Activated CD4-positive, alpha-beta T cell treated with anti-CD3 and anti-CD28 coated beads, Interleukin-2, amount 50 U/mL, for 4 hours (primary cell): ENCODE results near the gene CD109.
"Not testable (repeated sequence)": the region's sequence is repeated elsewhere in the genome, so short reads cannot be mapped to it uniquely, and the experiment has no call there.

Experiments
- DNase-seq, 2 experiments: peaks; one replicate each; pipeline ENCODE4 v3.0.0-alpha.2; 2020

The CD109 gene

DNA sequence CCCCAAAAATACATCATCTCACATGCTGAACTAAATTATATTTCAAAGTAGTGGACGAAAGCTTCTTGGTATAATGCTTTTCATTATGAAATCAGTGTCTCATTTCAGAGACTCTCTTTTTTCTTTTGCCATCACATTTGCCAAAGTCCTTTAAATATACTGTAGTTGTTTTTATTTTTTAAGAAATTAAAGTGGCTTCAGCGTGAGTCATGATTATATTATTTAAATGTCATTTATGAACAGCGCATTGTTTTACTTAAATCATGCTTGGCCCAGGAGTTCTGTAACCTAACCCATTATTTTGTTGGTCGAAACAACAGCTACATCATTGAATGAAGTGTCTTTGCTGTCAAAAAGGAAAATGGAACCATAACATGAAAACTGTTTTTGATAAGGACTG lies 100.9 kb downstream of the CD109 start:
- DNase-seq: no peak

DNA sequence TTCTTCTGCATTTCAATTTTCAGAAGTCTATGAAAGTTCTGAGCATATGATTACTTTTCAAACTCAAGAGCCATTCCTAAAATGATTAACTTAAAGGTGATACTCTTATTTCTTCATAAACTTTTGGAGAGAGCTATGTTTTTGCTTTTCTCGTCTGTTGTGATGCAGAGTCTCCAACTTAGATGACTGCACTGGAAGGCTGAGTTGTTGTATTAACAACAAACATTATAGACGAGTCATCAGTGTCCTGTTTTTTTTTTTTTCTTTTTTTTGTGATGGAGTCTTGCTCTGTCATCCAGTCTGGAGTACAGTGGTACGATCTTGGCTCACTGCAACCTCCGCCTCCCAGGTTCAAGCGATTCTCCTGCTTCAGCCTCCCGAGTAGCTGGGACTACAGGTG lies 101.9 kb downstream of the CD109 start:
- no peak for DNase-seq

DNA sequence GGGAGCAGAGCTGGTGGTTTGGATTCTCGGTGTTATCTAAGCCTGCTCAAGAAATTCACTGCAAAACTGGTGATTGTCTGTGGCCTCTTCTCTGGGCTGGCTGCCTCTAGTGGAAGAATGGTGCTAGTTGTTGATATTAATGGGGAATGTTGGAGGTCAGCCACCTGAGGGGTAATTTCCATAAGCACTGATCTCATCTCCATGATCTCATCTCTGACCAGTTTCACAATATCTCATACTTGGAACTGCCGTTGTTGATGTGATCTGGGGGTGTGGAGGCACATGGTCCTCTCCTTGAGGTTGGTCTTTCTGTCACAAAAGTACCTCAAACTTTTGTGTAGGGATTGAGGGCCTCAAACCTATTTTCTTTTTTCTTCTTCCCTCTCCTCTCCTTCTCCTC lies 102.6 kb downstream of the CD109 start:
- no peak for DNase-seq

DNA sequence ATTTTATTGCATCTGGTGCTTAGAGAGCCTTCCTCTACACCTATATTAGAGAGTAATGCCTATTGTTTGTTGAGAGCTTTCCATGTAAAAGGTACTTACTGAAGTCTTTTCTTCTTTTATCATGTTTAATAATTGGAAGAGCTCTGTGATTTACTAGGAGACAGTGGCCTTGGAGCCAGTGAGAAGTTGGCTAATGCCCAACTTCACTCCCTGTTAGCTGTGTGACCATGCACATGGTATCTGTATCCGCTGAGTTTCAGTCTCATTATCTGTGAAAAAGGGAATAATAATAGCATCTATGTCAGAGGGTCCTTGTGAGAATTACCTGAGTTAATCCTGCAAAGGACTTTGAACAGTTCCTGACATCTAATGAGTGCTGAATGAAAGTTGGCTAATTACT lies 105.0 kb downstream of the CD109 start:
- no peak for DNase-seq

DNA sequence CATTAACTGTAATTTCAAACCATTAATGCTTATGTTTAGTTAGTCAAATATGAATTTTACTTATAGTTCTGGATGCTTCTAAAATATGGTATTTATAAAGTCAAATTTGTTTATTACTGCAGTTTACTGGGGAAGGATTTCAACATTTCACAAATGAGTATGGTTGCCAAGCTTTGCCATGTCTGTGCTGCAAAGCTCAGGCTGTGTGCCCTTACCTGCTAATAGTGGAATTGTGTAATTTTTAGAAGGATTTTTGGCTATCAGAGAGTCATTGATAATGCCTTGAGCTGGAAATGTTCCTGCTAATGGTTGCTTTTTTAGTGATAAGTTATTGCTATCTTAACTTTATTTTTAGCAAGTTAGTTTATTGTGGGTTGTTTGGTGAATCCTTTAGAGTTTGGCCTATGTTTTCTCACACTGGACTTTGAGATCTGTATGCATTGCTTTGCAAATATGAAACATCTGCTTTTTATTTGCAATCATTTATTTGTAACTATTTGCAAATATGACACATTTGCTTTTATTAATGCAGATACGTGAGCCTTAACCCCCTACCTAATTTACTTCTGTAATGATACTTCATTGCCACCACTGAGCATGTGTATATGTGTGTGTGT lies 105.8 kb downstream of the CD109 start:
- no peak for DNase-seq

DNA sequence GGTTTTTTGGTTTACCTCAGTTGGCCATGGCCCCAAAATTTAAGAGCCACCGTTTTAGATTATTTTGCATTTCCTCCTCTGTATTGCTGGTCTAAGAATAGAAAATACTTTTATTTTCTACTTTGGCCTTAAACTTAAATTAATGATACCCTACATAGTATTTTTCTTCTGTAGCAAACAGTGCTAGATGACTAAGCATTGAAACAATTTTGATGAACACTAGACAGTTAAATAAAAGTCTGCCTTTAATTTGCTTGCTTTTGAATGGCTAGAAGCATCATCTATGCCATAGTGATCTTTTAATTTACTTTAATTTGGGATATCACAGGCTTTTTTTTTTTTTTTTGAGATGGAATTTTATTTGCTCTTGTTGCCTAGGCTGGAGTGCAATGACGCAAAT lies 106.4 kb downstream of the CD109 start:
- no peak for DNase-seq

DNA sequence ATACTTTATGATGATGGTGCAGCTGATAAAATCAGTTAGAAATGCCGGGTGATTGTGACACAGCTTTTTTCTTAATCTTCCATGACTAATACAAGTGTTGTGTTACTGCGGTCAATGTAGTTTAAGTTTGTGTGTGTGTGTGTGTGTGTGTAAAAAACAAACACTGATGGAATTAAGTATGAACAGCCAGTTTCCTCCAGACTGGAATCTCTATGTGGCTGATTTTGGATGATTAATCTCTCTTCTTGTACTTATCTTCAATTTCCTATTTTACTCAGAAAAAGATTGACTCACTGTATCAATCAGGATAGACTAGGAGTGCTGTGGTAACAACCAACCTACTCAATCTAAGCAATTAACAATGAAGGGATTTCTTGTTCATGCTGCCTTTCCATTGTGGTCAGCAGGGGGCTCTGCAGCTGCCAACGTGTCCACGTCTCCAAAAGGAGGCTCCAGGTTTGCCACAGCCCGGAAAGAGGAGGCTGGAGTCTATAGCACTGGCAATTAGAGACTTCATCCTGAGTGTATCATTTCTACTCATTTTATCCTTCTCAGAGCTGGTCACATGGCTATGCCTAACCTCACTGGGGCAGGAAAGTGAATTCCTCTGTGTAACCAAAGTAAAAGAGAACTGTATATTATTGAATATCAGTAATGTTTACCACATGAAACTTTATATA lies 107.7 kb downstream of the CD109 start:
- DNase-seq: no peak

DNA sequence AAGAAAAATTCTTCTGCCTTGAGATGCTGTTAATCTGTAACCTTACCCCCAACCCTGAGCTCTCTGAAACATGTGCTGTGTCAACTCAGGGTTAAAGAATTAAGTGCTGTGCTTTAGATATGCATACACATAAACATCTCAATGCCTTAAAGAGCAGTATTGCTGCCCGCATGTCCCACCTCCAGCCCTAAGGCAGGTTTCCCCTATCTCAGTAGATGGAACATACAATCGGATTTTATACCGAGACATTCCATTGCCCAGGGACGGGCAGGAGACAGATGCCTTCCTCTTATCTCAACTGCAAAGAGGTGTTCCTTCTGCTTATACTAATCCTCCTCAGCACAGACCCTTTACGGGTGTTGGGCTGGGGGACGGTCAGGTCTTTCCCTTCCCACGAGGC lies 109.2 kb downstream of the CD109 start:
- DNase-seq: not testable (repeated sequence)

DNA sequence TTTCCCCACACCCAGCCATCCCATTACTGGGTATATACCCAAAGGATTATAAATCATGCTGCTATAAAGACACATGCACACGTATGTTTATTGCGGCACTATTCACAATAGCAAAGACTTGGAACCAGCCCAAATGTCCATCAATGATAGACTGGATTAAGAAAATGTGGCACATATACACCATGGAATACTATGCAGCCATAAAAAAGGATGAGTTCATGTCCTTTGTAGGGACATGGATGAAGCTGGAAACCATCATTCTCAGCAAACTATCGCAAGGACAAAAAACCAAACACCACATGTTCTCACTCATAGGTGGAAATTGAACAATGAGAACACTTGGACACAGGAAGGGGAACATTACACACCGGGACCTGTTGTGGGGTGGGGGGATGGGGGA lies 110.0 kb downstream of the CD109 start:
- DNase-seq: not testable (repeated sequence)

DNA sequence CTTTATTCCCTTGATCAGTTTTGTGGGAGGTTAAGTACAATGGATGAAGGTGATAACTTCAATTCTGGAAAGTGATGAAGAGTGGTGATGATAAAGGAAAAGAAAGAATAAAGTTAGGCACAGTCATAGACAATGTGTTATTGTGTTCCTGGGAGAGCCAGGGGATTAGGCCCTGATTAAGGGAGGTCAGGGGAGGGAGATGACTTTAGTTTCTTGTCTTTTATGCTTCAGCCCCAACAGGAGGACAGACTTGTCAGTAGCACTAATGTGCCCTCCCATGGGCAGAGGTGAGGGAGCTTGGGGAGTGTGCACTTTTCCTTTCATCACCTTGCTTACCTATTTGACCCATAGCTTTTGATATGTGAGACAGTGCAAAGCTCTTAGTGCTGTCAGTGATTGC lies 115.7 kb downstream of the CD109 start:
- no peak for DNase-seq

DNA sequence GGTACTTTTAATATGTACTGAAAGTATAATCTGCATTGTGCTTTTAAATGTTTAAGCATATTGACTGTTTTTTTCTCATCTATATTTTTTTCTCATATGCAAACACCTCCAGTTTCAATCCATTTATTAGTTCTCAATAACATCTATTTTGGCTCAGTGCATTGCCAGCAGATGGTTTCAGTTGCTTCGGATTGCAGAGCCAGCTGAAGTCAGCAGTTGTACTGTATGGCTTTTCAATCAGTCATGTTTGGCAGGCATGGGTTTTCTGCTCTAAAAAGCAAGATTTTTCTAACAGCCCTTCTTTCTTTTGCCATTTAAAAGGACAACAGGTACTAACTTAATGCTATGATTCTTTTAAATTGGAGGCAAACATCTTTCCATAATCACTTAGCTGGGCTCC lies 121.2 kb downstream of the CD109 start:
- DNase-seq: no peak

DNA sequence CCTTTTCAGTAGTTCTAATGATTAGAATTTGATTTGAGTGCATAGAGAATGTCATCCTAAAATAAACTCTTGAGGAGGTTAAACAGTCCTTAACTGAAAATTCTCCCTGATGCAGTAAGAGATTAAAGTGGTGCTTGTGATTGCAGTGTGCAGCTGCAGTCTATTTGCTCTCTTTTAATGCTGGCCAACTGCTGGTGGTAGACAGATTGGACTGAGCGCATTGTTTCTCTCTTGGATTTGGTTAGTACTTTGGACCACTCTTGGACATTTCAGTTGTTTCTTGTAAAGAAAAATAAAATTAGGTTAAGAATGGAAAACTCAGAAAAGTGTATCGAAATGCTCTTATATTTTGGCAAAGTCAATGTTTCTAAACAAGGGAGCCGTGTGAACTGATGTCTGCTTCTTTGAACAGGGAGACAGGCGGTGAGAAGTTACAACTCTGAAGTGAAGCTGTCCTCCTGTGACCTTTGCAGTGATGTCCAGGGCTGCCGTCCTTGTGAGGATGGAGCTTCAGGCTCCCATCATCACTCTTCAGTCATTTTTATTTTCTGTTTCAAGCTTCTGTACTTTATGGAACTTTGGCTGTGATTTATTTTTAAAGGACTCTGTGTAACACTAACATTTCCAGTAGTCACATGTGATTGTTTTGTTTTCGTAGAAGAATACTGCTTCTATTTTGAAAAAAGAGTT lies 127.2 kb downstream of the CD109 start:
- DNase-seq: no peak

DNA sequence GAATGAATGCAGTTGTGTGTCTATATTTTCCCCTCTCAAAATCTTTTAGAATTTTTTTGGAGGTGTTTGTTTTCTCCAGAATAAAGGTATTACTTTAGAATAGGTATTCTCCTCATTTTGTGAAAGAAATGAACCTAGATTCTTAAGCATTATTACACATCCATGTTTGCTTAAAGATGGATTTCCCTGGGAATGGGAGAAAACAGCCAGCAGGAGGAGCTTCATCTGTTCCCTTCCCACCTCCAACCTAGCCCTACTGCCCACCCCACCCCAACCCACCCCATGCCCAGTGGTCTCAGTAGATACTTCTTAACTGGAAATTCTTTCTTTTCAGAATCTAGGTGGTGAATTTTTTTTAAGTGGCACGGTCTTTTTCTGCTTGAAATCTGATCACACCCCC lies 127.8 kb downstream of the CD109 start:
- DNase-seq: no peak

DNA sequence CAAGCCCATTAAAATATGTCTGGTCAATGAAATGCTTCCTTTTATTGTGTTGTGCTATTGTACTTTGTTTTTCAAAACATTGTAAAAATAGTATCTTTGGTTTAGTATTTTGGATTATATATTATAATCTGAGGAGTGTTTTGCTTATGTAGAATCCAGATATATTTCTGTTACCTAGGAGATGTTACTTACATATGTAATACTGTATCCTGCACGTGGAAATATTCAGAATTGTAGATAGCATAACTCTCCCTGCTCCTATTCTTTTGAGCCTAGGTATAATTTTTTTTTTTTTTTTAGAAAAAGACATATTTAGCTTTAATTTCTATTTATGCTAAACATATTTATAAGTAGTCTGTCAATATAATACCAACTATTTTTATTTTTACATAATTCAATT lies 130.6 kb downstream of the CD109 start:
- no peak for DNase-seq

DNA sequence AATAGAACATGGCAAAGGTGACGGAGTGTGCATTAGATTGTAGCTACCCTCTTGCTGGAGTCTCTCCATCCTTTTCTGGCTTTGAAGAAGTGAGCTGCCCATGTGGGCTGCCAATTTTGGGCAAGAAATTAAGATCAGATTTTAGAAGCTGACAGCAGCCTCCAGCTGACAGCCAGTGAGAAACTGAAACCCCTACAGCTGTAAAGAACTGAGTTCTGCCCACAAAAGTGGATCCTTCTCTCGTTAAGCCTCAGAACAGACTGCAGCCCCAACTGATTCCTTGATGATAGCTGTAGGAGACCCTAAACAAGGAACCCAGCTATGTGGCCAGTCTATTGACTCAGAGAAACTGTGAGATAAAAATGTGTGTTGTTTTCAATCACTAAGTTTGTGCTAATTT lies 134.1 kb downstream of the CD109 start:
- DNase-seq: no peak

DNA sequence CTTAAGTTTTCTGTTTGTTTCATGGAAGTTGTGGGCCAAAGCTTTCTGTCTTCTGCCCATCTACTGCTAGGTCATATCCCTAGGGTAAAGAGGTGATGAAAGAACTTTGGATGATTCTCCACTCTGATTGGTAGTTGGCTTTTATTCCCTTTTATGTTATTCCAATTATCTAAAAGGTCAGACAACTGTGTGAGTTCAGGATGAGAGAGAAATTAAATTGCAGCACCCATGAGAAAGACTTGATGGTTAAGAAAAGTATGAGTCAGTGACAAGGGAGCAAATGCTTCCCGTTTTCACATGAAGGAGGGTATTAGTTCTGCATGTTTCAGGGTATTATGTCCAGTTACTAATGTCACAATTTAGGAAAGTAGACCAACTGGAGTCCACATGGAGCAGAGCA lies 136.3 kb downstream of the CD109 start:
- no peak for DNase-seq

DNA sequence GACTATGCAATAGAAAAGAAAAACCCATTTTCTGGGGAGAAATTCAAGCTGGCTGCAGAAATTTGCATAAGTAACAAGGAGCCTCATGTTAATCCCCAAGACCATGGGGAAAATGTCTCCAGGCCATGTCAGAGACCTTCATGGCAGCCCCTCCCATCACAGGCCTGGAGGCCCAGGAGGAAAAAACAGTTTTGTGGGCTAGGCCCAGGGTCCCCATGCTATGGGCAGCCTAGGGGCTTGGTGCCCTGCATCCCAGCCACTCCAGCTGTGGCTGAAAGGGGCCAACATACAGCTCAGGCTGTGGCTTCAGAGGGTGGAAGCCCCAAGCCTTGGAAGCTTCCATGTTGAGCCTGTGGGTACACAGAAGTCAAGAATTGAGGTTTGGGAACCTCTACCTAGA lies 148.7 kb downstream of the CD109 start:
- not testable (repeated sequence) for DNase-seq

DNA sequence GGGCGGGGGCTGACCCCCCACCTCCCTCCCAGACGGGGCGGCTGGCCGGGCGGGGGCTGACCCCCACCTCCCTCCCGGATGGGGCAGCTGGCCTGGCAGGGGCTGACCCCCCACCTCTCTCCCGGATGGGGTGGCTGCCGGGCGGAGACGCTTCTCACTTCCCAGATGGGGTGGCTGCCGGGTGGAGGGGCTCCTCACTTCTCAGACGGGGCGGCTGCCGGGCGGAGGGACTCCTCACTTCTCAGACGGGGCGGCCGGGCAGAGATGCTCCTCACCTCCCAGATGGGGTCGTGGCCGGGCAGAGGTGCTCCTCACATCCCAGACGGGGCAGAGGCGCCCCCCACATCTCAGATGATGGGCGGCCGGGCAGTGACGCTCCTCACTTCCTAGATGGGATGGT lies 155.0 kb downstream of the CD109 start:
- not testable (repeated sequence) for DNase-seq

DNA sequence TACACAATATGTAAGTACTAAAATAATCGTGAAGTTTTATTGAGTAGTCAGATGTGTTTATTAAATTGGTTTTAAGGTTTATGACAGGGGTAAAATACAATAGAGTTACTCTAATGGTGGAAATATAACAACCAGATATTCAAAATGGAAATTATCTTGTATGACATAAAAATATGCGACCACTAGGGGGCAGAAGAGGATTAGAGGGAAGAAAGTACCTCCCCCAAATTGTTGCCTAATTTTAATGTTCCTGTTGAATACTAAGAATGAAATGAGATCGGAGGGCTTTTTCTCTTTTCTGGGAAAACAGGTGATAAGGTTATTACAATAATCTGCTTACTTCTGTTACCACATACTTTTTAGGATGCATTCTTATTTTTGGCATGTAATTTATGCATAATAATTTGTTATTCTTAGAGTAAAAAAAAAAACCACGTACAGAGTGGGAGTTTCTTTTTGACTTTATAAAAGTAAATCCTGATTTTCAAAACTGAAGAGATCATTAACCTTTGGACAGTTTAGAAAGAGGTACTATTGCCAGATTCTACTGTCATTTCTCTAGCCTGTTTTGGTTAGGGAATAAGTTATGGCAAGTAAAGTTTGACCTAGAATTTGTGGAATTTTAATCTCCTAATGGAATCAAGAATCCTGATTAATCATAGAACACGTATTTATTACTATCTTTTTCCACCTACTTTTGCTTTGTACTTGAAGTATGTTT lies 159.2 kb downstream of the CD109 start:
- no peak for DNase-seq

DNA sequence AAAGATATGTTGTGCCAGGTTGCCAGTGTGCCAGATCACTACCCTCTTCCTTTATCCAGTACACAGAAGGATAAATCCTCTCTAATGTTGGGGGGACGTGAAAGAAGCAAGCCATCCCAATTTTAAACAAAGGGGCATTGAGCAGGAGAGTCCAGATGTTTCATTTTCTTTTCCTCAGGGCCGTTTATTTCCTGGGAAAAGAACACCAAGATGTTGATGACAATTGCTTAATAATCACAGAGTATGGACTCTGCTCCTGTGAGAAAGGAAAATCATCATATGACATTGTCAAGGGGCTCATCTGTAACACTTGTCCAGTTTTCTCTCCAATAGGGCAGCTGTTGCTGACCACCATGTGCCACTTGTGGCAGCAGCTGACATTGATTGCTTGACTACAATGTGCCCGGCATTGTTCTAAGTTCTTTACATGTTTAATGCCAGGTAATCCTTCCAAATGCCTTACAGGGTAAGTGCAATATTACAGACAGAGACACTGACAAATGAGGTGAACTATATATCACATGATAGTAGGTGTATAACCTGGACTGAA lies 161.4 kb downstream of the CD109 start:
- DNase-seq: no peak

DNA sequence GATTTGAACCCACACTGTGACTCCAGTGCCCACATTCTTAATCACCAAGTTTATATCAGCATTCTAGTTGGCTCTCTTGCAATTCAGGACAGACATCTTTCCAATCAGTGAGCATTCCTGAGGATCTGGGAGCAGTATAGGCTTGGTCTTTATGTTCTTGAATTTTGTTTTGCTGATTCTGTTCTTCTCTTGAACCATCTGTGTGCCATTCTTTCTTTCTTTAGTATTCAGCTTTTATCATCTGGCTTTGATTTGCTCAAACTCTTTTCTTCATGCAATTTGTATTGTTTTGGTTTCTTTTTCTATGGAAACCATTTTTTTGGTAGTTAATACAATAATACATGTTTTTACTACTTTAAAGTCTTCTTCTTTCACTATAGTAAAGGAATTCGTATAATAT lies 162.4 kb downstream of the CD109 start:
- DNase-seq: no peak

DNA sequence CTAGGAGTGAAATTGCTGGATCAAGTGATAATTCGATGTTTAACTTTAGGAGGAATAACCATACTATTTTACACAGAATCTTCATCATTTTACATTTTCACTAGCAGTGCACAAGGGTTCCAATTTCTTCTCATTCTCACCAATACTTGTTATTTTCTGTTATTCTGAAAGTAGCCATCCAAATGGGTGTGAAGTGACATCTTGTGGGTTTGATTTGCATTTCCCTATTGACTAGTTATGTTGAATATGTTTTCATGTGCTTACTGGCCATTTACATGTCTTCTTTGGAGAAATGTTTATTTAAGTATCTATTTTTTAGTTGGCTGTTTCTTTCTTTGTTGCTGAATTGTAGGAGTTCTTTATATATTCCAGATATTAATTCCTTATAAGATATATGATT lies 164.3 kb downstream of the CD109 start:
- DNase-seq: no peak

DNA sequence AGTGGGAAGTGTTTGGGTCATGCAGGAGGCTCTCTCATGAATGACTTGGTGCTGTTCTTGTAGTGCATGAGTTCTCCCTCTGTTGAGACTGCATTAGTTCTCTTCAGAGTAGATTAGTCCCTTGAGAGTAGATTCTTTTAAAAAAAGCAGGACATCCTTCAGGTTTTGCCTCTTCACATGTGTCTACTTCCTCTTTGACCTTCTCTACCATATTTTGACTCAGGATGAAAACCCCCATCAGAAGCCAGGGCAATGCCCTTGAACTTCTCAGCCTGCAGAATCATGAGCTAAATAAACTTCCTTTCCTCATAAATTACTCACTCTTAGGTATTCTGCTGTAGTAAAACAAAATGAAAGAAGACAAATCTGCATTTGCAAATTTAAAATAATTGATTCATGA lies 170.3 kb downstream of the CD109 start:
- no peak for DNase-seq

DNA sequence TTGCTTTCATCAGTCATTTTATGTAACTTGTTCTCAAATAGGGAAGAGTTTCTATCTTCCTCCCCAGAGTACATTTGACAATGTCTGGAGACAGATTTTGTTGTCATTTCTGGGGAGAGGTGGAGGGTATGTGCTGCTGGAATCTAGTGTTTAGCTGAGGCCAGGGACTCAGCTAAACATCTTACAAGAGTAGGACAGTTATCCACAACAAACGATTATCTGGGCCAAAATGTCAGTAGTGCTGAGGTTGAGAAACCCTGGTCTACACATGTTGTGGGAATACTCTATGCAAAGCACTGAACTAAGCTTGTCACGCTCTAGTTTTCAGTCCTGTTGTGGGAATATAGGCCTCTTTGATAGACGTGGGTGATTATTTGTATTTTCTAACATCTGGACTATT lies 171.4 kb downstream of the CD109 start:
- no peak for DNase-seq
